ENCODE data around the gene PRKAG1. TPM values are rescaled to one million over a fixed set of nuclear protein-coding genes. Genes with fewer than 3 reads are reported as not detected.

Gene PRKAG1
- polyA plus RNA-seq, 5 donors = 64.9 to 82.7 (median 75.6) TPM

GRCh38 chr12:49014547-49014946 lies 4.0 kb downstream of the PRKAG1 start:
- DNase-seq = no peak

- DNase-seq = no peak
These were observed 5.1 kb downstream of the PRKAG1 start for GRCh38 chr12:49013428-49013827.

- DNase-seq = no peak
These were observed 5.8 kb downstream of the PRKAG1 start for GRCh38 chr12:49012739-49013138.

GRCh38 chr12:49010092-49010668 lies 8.4 kb downstream of the PRKAG1 start:
- no peak for DNase-seq

- no peak for DNase-seq
These were observed 9.6 kb downstream of the PRKAG1 start for GRCh38 chr12:49008943-49009342.

- no peak for DNase-seq
These were observed 18.2 kb downstream of the PRKAG1 start for GRCh38 chr12:49000346-49000745.

- no peak for DNase-seq
These were observed 19.0 kb downstream of the PRKAG1 start, which contains the start of gene DDN for GRCh38 chr12:48999371-49000131. TSS of gene DDN (minus strand) at chr12:48999375. CDS start at chr12:48999287, 88 bp downstream.

GRCh38 chr12:48998497-48999353 lies 19.9 kb downstream of the PRKAG1 start:
- DNase-seq = no peak

- DNase-seq = no peak
These were observed 20.7 kb downstream of the PRKAG1 start for GRCh38 chr12:48997719-48998496.

GRCh38 chr12:48996794-48997718 lies 21.5 kb downstream of the PRKAG1 start:
- no peak for DNase-seq

GRCh38 chr12:48995086-48995879 lies 23.3 kb downstream of the PRKAG1 start:
- DNase-seq = peak; percentile 67 to 77

- DNase-seq = no peak
These were observed 24.1 kb downstream of the PRKAG1 start for GRCh38 chr12:48994224-48995085.

- DNase-seq = no peak
These were observed 24.8 kb downstream of the PRKAG1 start for GRCh38 chr12:48993787-48994186.

- DNase-seq = no peak
These were observed 27.1 kb downstream of the PRKAG1 start for GRCh38 chr12:48991247-48992050.

GRCh38 chr12:48990552-48990951 lies 28.0 kb downstream of the PRKAG1 start:
- no peak for DNase-seq

- no peak for DNase-seq
These were observed 30.4 kb downstream of the PRKAG1 start for GRCh38 chr12:48988030-48988649.

GRCh38 chr12:48986720-48987291 lies 31.8 kb downstream of the PRKAG1 start:
- DNase-seq = no peak
